Mucosa of stomach (tissue), 1 donor: ENCODE data around the gene TBC1D1.

Experiments
- H3K27me3 ChIP-seq: one replicate; pipeline ENCODE4 v1.7.0; 2013; ENCODE audit warnings: mild to moderate bottlenecking, low read length; ENCODE audit not compliant: control insufficient read depth, insufficient read depth
- H3K36me3 ChIP-seq: one replicate; pipeline ENCODE4 v1.7.0; 2013; ENCODE audit warnings: low read length; ENCODE audit not compliant: control insufficient read depth, insufficient read depth
- H3K4me1 ChIP-seq: one replicate; pipeline ENCODE4 v1.7.0; 2013; ENCODE audit warnings: mild to moderate bottlenecking, low read length; ENCODE audit not compliant: control insufficient read depth, insufficient read depth
- H3K4me3 ChIP-seq: one replicate; pipeline ENCODE4 v1.7.0; 2013; ENCODE audit warnings: low read length
- H3K9ac ChIP-seq: one replicate; pipeline ENCODE4 v1.7.0; 2013; ENCODE audit warnings: mild to moderate bottlenecking, low read length, moderate library complexity
- H3K9me3 ChIP-seq: one replicate; pipeline ENCODE4 v1.7.0; 2013; ENCODE audit warnings: mild to moderate bottlenecking, low read length, moderate library complexity; ENCODE audit not compliant: control insufficient read depth
- donor health status: Pancreatic carcinoma.

TBC1D1 gene

DNA sequence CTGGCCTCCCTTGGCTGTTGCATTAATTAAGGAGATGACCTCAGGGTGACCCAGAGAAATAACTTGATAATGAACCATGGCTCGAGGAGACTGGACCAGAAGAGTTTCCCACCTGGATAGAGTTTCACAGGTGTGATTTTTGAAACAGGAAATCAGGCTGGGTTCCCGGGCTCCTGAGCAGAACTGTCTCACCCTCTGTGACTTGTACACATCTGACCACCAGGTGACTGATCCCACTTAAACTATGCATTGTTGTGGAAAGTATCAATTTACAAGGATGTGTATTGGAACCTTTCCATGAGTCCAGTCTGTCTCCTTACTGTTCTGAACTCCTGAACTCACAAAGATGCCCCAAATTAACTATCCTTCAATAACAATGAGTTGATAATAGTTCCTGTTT, 289.6 kb downstream of the TBC1D1 start:
- no peaks in the 10 kb centered on the region for H3K27me3 ChIP-seq
- H3K9ac ChIP-seq = no peak overlapping the region
- no peaks in the 10 kb centered on the region for H3K36me3 ChIP-seq
- H3K4me3 ChIP-seq = no peak overlapping the region
- no peaks in the 10 kb centered on the region for H3K9me3 ChIP-seq
- peaks cover 37% of the 10 kb centered on the region for H3K4me1 ChIP-seq

DNA sequence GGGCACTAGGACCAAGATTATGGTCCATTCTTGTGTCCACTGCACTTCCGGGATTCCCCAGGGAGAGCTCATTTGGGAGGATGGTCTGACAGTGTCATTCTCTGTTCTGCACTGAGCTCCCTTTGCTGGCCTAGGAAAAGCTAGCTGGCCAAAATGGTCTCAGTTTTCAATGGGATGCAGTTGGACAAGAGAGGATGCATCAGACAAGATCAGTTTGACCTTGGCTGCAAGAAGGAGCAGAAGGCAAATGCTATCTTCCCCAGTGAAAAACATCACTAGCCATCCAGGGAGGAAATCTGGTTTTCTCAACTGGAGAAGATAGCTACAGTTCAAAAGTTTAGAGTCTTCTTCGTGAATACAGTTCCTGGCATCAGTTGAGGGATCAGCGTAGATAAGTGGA, 290.4 kb downstream of the TBC1D1 start:
- Histone ChIP-seq H3K9me3 (no peaks in the 10 kb centered on the region), H3K36me3 (no peaks in the 10 kb centered on the region), H3K27me3 (no peaks in the 10 kb centered on the region), H3K4me1 (peaks cover 35% of the 10 kb centered on the region), H3K4me3 (no peak overlapping the region), H3K9ac (no peak overlapping the region)

DNA sequence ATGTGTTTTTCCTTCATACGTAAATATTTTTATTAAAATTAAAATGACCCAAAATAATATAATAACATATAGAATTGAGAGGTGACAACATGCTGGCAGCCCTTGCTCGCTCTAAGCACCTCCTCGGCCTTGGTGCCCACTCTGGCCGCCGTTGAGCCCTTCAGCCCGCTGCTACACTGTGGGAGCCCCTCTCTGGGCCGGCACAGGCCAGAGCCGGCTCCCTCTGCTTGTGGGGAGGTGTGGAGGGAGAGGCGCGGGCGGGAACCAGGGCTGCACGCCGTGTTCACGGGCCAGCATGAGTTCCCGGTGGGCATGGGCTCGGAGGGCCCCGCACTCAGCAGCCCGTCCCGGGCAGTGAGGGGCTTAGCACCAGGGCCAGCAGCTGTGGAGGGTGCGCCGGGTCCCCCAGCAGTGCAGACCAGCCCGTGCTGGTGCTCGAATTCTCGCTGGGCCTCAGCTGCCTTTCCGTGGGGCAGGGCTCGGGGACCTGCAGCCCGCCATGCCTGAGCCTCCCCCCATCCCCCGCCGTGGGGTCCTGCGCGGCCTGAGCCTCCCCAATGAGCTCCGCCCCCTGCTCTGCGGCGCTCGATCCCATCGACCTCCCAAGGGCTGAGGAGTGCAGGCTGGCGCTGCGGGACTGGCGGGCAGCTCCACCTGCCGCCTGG, 291.6 kb downstream of the TBC1D1 start:
- Histone ChIP-seq H3K9ac (no peak overlapping the region), H3K9me3 (no peaks in the 10 kb centered on the region), H3K27me3 (no peaks in the 10 kb centered on the region), H3K4me1 (peaks cover 26% of the 10 kb centered on the region), H3K4me3 (no peak overlapping the region), H3K36me3 (no peaks in the 10 kb centered on the region)

DNA sequence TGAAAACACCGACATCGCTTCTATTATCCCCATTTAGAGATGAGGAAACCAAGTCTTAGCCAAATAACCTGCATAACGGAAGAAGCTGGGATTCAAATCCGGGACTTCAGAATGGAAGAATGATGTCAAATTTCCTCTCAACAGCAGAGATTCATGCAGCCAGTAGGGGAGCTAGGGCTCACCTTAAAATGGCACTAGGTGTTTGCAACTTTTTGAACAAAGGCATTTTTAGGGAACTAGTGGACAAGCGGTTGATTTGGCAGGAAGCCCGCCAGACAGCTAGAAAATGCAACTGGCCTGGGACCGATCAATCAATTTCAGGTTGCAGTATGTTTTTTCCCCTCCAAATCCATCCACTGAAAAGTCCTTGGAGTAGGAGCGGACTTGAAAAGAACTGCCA, 293.5 kb downstream of the TBC1D1 start:
- Histone ChIP-seq H3K9ac (no peak overlapping the region), H3K9me3 (no peaks in the 10 kb centered on the region), H3K36me3 (no peaks in the 10 kb centered on the region), H3K4me1 (peaks cover 26% of the 10 kb centered on the region), H3K4me3 (no peak overlapping the region), H3K27me3 (no peaks in the 10 kb centered on the region)

DNA sequence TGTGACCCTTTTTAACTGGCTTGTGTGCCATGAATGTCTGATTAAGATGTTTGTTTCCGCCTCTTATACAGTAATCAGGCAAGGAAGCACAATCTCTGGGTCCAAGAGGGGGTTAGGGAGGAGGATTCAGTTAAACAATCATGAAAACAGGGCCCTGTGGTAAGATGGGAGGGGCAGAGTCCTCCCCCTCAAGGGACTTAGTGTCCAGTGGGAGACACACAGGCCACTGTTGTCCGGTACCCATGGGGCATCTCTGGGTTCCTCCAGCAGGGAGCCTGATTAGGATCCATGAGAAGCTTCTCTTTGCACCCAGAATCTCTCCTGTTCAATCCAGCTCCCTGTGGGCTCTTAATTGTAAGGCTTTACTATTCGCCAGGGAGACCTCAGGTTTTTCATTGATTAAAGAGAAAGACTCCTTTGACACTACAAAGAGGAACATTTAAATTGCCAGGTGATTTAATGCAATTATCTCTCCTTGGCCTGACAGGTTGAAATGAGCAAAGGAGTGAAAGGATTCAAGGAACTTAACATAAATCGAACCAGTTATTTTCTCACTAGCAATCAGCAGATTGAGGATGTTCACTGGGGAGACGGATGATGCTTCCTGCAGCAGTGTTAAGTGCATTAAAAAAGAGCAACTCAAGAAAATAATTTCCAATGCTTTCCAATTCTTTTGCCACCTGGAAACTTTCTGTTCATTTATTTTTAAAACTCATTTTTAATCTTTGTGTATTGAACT, 294.7 kb downstream of the TBC1D1 start:
- Histone ChIP-seq H3K9me3 (no peaks in the 10 kb centered on the region), H3K4me1 (peaks cover 17% of the 10 kb centered on the region), H3K9ac (no peak overlapping the region), H3K4me3 (no peak overlapping the region), H3K36me3 (no peaks in the 10 kb centered on the region), H3K27me3 (no peaks in the 10 kb centered on the region)

DNA sequence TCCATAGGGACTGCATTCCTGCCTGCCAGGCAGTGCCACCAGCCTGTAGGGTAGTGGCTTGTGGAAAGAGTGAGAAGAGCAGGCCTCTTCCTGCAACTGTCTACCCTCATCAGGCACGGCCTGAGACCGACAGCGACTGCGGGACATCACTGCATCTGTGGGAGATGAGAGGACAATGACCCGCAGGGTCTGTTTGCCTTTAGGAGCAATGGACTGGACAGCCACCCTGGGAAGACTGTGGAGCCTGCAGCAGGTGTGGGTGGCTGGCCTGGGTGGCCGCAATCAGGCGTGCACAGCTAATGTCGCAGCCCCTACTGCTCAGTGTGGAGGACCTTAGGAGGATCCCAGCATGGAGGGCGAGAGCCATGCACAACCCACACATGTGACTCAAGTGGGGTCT, 297.3 kb downstream of the TBC1D1 start:
- no peak overlapping the region for H3K4me3 ChIP-seq
- no peaks in the 10 kb centered on the region for H3K9me3 ChIP-seq
- H3K4me1 ChIP-seq = peaks cover 16% of the 10 kb centered on the region
- no peaks in the 10 kb centered on the region for H3K27me3 ChIP-seq
- no peak overlapping the region for H3K9ac ChIP-seq
- H3K36me3 ChIP-seq = no peaks in the 10 kb centered on the region

DNA sequence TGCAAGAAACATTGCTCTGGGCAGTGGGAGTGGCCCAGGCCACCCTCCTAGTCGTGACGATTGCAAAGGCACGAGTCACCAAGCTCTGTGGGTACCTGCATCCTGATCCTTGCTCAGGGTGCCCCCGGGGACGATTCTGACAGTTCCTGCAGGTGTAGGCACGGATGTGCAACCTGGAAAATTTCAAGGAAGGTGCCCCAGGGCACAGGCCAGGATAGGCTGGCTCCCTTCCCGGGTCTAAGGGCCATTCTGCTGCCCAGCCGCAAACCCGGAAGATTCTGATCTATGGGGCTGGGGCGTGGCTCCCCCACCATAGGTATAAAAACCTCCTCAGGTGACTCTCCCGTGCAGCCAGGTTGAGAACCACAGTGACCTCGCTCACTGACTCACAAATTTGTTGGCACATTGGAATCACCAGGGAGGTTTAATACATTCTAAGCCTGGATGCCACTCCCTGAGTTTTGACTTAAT, 297.8 kb downstream of the TBC1D1 start:
- Histone ChIP-seq H3K36me3 (no peaks in the 10 kb centered on the region), H3K4me1 (peaks cover 16% of the 10 kb centered on the region), H3K27me3 (no peaks in the 10 kb centered on the region), H3K9ac (no peak overlapping the region), H3K4me3 (no peak overlapping the region), H3K9me3 (no peaks in the 10 kb centered on the region)
